Astrocyte (in vitro differentiated cells and primary cell): ENCODE data around the gene ATP2B2. TPM values are rescaled to one million over a fixed set of nuclear protein-coding genes. Genes with fewer than 3 reads are reported as not detected.

Experiments
- DNase-seq: peaks from one replicate; pipeline ENCODE4 v3.0.0-alpha.2; 2010; ENCODE audit warnings: low read depth
- FAIRE-seq: peaks from 2 replicates; lab custom pipeline; 2011; peaks lifted over from hg19 to GRCh38; lab: Jason Lieb, UNC
- H2AFZ ChIP-seq: 2 replicates; pipeline ENCODE4 v1.6.0; 2012; ENCODE audit warnings: low read depth, low read length, inconsistent platforms
- H3K27ac ChIP-seq: 2 replicates; pipeline ENCODE4 v1.5.1; 2011; ENCODE audit warnings: low read depth, low read length, inconsistent platforms
- H3K27me3 ChIP-seq: 2 replicates; pipeline ENCODE4 v1.6.0; 2011; ENCODE audit warnings: low read length, inconsistent platforms; ENCODE audit not compliant: insufficient read depth
- H3K36me3 ChIP-seq: 2 replicates; pipeline ENCODE4 v1.5.1; 2011; ENCODE audit warnings: low read length, inconsistent platforms; ENCODE audit not compliant: insufficient read depth
- H3K4me1 ChIP-seq: 2 replicates; pipeline ENCODE4 v1.5.1; 2011; ENCODE audit warnings: low read length, inconsistent platforms; ENCODE audit not compliant: insufficient read depth
- H3K4me2 ChIP-seq: 2 replicates; pipeline ENCODE4 v1.6.0; 2012; ENCODE audit warnings: low read length, inconsistent platforms
- H3K4me3 ChIP-seq: 2 replicates; pipeline ENCODE4 v1.5.1; 2011; ENCODE audit warnings: low read depth, mild to moderate bottlenecking, low read length, inconsistent platforms; ENCODE audit not compliant: insufficient read depth
- H3K79me2 ChIP-seq: 2 replicates; pipeline ENCODE4 v1.6.0; 2012; ENCODE audit warnings: mild to moderate bottlenecking, low read length, inconsistent platforms; ENCODE audit not compliant: insufficient read depth
- H3K9ac ChIP-seq: 2 replicates; pipeline ENCODE4 v1.6.0; 2012; ENCODE audit warnings: mild to moderate bottlenecking, low read length, inconsistent platforms
- H3K9me3 ChIP-seq: 2 replicates; pipeline ENCODE4 v1.5.1; 2012; ENCODE audit warnings: low read depth, mild to moderate bottlenecking, low read length, inconsistent platforms; ENCODE audit not compliant: insufficient read depth
- H4K20me1 ChIP-seq: 2 replicates; pipeline ENCODE4 v1.6.0; 2012; ENCODE audit warnings: low read length, inconsistent platforms; ENCODE audit not compliant: insufficient read depth
- H3K27ac Mint-ChIP-seq: one replicate; pipeline ENCODE4 v1.8.0; 2021; ENCODE audit warnings: mild to moderate bottlenecking, mixed read lengths; ENCODE audit not compliant: unreplicated experiment
- H3K27me3 Mint-ChIP-seq: one replicate; pipeline ENCODE4 v1.8.0; 2021; ENCODE audit warnings: low read depth, mixed read lengths; ENCODE audit not compliant: unreplicated experiment
- H3K36me3 Mint-ChIP-seq: one replicate; pipeline ENCODE4 v1.8.0; 2021; ENCODE audit warnings: low read depth, mixed read lengths; ENCODE audit not compliant: unreplicated experiment
- H3K4me1 Mint-ChIP-seq: one replicate; pipeline ENCODE4 v1.8.0; 2021; ENCODE audit warnings: low read depth, mixed read lengths; ENCODE audit not compliant: unreplicated experiment
- H3K4me3 Mint-ChIP-seq: one replicate; pipeline ENCODE4 v1.8.0; 2021; ENCODE audit warnings: mild to moderate bottlenecking, moderate library complexity, mixed read lengths; ENCODE audit not compliant: unreplicated experiment
- H3K9me3 Mint-ChIP-seq: one replicate; pipeline ENCODE4 v1.8.0; 2021; ENCODE audit warnings: mild to moderate bottlenecking, mixed read lengths; ENCODE audit not compliant: unreplicated experiment
- CTCF ChIP-seq: IDR thresholded peaks from 2 replicates; pipeline ENCODE4 v1.5.1; 2011; ENCODE audit warnings: low read depth, mild to moderate bottlenecking, inconsistent platforms, low read length, moderate library complexity; ENCODE audit not compliant: insufficient read depth
- EZH2 ChIP-seq: IDR thresholded peaks from 2 replicates; pipeline ENCODE4 v1.6.1; 2012; ENCODE audit warnings: mild to moderate bottlenecking, low read length, inconsistent platforms; ENCODE audit not compliant: insufficient read depth
- total RNA-seq: library from RNA; stranded (reverse); gene quantifications from 2 replicates; pipeline ENCODE4 v1.2.1, GENCODE V29; 2021

Gene ATP2B2
- total RNA-seq, 1 donor from 2014 or later: 0.05 TPM

- TF ChIP-seq CTCF: no peak
- no peak for TF ChIP-seq EZH2
- DNase-seq (no peak), FAIRE-seq (no peak)
- Histone ChIP-seq H3K4me1 (no peaks in the 10 kb centered on the region), H3K9ac (no peak overlapping the region), H3K36me3 (no peaks in the 10 kb centered on the region), H2AFZ (no peak overlapping the region), H3K9me3 (no peaks in the 10 kb centered on the region), H4K20me1 (no peaks in the 10 kb centered on the region), H3K4me2 (no peak overlapping the region), H3K79me2 (no peaks in the 10 kb centered on the region), H3K27me3 (peaks cover 30% of the 10 kb centered on the region), H3K4me3 (no peak overlapping the region), H3K27ac (no peak overlapping the region)
- peaks cover 66% of the 10 kb centered on the region for H3K27me3 Mint-ChIP-seq
- H3K4me3 Mint-ChIP-seq: no peak overlapping the region
- H3K9me3 Mint-ChIP-seq: peaks cover 2% of the 10 kb centered on the region
- no peak overlapping the region for H3K27ac Mint-ChIP-seq
- H3K36me3 Mint-ChIP-seq: no peaks in the 10 kb centered on the region
- peaks cover 4% of the 10 kb centered on the region for H3K4me1 Mint-ChIP-seq
These were observed 172.1 kb downstream of the ATP2B2 start for GRCh38 chr3:10333349-10333650.

GRCh38 chr3:10332481-10333348 is 172.7 kb downstream of the ATP2B2 start:
- Mint-ChIP-seq H3K4me3 (no peak overlapping the region), H3K27ac (no peak overlapping the region), H3K9me3 (peaks cover 2% of the 10 kb centered on the region), H3K27me3 (peaks cover 68% of the 10 kb centered on the region), H3K36me3 (no peaks in the 10 kb centered on the region), H3K4me1 (peaks cover 4% of the 10 kb centered on the region)
- Histone ChIP-seq H3K4me3 (no peak overlapping the region), H3K9ac (no peak overlapping the region), H3K4me2 (no peak overlapping the region), H4K20me1 (no peaks in the 10 kb centered on the region), H3K79me2 (no peaks in the 10 kb centered on the region), H2AFZ (no peak overlapping the region), H3K9me3 (no peaks in the 10 kb centered on the region), H3K27ac (no peak overlapping the region), H3K36me3 (no peaks in the 10 kb centered on the region), H3K27me3 (peaks cover 34% of the 10 kb centered on the region), H3K4me1 (no peaks in the 10 kb centered on the region)
- FAIRE-seq: no peak
- no peak for DNase-seq
- TF ChIP-seq CTCF (no peak), EZH2 (no peak)

- no peak overlapping the region for H3K4me3 Mint-ChIP-seq
- H2AFZ ChIP-seq: no peak overlapping the region
- no peak overlapping the region for H3K9ac ChIP-seq
- no peak overlapping the region for H3K4me2 ChIP-seq
- H3K9me3 Mint-ChIP-seq: peaks cover 2% of the 10 kb centered on the region
- H3K27ac ChIP-seq: no peak overlapping the region
- no peak for TF ChIP-seq EZH2
- TF ChIP-seq CTCF: no peak
- peaks cover 4% of the 10 kb centered on the region for H3K4me1 Mint-ChIP-seq
- H3K4me1 ChIP-seq: no peaks in the 10 kb centered on the region
- H3K79me2 ChIP-seq: no peaks in the 10 kb centered on the region
- no peak overlapping the region for H3K4me3 ChIP-seq
- DNase-seq: no peak
- peaks cover 76% of the 10 kb centered on the region for H3K27me3 Mint-ChIP-seq
- H3K27ac Mint-ChIP-seq: no peak overlapping the region
- no peaks in the 10 kb centered on the region for H4K20me1 ChIP-seq
- no peaks in the 10 kb centered on the region for H3K36me3 ChIP-seq
- H3K9me3 ChIP-seq: no peaks in the 10 kb centered on the region
- H3K36me3 Mint-ChIP-seq: no peaks in the 10 kb centered on the region
- H3K27me3 ChIP-seq: peaks cover 48% of the 10 kb centered on the region
- FAIRE-seq: no peak
These were observed 174.1 kb downstream of the ATP2B2 start for GRCh38 chr3:10331320-10331719.
